ENCODE results near the gene LRRC45. TPM values are rescaled to one million over a fixed set of nuclear protein-coding genes. Genes with fewer than 3 reads are reported as not detected.

LRRC45 gene
- total and polyA plus RNA-seq, 11 donors: 2.9 to 8.6 (median 5.6) TPM

DNA sequence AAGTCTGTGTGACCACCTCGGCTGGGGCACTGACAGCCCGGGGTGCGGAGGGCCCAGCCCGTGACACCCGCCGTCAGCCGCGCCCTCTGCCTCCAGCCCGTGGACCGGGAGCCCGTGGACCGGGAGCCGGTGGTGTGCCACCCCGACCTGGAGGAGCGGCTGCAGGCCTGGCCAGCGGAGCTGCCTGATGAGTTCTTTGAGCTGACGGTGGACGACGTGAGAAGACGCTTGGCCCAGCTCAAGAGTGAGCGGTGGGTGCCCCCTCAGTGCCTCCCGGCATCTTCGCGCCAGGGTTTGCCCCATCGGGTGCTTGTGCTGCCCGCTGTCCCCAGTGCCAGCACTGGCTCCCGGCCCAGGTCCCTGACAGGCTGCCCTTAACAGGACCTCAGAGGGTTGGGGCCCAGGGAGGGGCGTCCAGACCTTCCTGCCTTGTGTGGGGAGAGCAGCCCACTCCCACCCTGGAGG is 14.1 kb upstream of the LRRC45 start:
- DNase-seq: peak in 3 of 5 donors; percentile 40 to 76 (median 68)
- peaks cover 0 to 57% (median 19%) of the 10 kb centered on the region in 12 donors for H3K4me1 ChIP-seq
- intact Hi-C loops (cut with DNase I): no loop called here

DNA sequence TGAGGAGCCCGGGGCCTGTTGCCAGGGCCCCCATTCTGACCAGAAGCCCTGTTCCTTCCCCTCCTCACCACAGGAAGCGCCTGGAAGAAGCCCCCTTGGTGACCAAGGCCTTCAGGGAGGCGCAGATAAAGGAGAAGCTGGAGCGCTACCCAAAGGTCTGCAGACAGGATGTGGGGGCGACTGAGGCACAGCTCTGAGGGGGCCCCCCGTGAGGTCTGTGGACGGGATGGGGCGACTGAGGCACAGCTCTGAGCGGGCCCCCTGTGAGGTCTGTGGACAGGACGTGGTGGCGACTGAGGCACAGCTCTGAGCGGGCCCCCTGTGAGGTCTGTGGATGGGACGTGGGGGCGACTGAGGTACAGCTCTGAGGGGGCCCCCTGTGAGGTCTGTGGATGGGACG is 13.7 kb upstream of the LRRC45 start:
- no peak for ATAC-seq
- DNase-seq: no peak
- intact Hi-C loops (cut with DNase I): no loop called here
- Histone ChIP-seq H3K36me3 (peaks cover 0 to 9% (median 0%) of the 10 kb centered on the region in 9 donors), H3K9me3 (no peaks in the 10 kb centered on the region), H3K4me1 (peaks cover 0 to 61% (median 18%) of the 10 kb centered on the region in 12 donors), H3K4me3 (no peak overlapping the region), H3K27me3 (no peaks in the 10 kb centered on the region), H3K27ac (peak overlapping the region in 2 of 12 donors; percentile 9 to 44)
- WGBS, 4 donors: 83 to 98% (median 94%) methylated on average over 11 to 15 of the region's 15 CpGs
- TF ChIP-seq, protein P1, sequence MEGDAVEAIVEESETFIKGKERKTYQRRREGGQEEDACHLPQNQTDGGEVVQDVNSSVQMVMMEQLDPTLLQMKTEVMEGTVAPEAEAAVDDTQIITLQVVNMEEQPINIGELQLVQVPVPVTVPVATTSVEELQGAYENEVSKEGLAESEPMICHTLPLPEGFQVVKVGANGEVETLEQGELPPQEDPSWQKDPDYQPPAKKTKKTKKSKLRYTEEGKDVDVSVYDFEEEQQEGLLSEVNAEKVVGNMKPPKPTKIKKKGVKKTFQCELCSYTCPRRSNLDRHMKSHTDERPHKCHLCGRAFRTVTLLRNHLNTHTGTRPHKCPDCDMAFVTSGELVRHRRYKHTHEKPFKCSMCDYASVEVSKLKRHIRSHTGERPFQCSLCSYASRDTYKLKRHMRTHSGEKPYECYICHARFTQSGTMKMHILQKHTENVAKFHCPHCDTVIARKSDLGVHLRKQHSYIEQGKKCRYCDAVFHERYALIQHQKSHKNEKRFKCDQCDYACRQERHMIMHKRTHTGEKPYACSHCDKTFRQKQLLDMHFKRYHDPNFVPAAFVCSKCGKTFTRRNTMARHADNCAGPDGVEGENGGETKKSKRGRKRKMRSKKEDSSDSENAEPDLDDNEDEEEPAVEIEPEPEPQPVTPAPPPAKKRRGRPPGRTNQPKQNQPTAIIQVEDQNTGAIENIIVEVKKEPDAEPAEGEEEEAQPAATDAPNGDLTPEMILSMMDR (IDR thresholded peaks at IDR 0.05): no peak
- TF ChIP-seq POLR2A (IDR thresholded peaks at IDR 0.05): no peak

More for the DNA sequence above, 14.1 kb upstream of the LRRC45 start:
- peak overlapping the region in 2 of 12 donors; percentile 9 to 44 for H3K27ac ChIP-seq
- H3K36me3 ChIP-seq: peaks cover 0 to 9% (median 0%) of the 10 kb centered on the region in 9 donors
- H3K4me3 ChIP-seq: no peak overlapping the region
- H3K9me3 ChIP-seq: no peaks in the 10 kb centered on the region
- peak in 1 of 4 donors; percentile 6 for ATAC-seq
- no peaks in the 10 kb centered on the region for H3K27me3 ChIP-seq
- WGBS, 4 donors: 53 to 86% (median 70%) methylated on average over 20 to 28 of the region's 28 CpGs
- TF ChIP-seq, protein P1 (IDR thresholded peaks at IDR 0.05): no peak
- no peak for TF ChIP-seq POLR2A (IDR thresholded peaks at IDR 0.05)

DNA sequence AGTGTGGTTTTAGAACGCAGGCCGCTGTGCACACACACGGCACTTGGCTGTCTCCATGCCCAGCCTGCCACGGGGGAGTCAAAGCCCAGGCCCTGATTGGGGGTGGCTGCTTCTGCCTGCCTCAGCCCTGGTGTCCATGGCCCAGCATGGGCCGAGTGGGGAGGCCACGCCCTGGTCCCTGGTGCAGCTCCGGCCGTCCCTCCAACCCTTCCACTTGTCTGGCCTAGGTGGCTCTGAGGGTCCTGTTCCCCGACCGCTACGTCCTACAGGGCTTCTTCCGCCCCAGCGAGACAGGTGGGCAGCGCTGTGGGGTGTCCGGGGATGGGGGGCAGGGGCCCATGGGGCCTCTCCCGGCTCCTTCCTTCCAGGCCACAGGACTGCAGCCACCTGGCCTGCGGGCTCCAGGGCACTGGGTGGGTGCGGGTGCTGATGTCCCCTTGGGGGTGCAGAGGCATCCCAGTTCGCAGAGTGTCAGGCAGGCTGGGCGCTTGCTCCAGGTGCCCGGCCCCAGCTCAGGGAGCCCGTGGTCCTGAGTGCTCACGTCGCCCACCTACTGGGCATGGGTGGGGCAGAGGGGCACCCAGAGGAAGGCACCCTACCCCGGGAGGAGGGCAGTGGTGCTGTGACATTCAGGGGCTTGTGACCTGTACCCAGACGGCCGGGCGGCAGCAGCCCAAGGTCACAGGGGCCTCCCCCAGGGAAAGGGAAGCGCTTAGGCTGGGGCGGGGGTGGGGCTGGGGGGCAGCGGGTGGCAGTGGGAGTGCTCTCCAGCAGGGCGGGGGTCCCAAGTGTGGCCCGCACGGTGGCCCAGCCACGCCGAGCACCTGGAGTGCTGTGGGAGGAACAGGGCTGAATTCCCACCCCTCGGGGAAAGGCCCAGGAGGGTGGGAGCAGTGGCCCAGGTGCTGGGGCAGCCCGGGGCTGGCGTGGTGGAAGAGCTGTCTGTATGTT is 12.3 kb upstream of the LRRC45 start:
- WGBS, 4 donors: 88 to 95% (median 93%) methylated on average over 19 to 39 of the region's 39 CpGs
- H3K27ac ChIP-seq: no peak overlapping the region
- H3K4me1 ChIP-seq: peaks cover 0 to 62% (median 18%) of the 10 kb centered on the region in 12 donors
- H3K4me3 ChIP-seq: no peak overlapping the region
- peaks cover 0 to 9% (median 0%) of the 10 kb centered on the region in 9 donors for H3K36me3 ChIP-seq
- H3K9me3 ChIP-seq: no peaks in the 10 kb centered on the region
- DNase-seq: no peak
- no peak for ATAC-seq
- no peak for TF ChIP-seq POLR2A (IDR thresholded peaks at IDR 0.05)
- TF ChIP-seq, protein P1 (IDR thresholded peaks at IDR 0.05): no peak
- intact Hi-C loops (cut with DNase I): no loop called here
- no peaks in the 10 kb centered on the region for H3K27me3 ChIP-seq

DNA sequence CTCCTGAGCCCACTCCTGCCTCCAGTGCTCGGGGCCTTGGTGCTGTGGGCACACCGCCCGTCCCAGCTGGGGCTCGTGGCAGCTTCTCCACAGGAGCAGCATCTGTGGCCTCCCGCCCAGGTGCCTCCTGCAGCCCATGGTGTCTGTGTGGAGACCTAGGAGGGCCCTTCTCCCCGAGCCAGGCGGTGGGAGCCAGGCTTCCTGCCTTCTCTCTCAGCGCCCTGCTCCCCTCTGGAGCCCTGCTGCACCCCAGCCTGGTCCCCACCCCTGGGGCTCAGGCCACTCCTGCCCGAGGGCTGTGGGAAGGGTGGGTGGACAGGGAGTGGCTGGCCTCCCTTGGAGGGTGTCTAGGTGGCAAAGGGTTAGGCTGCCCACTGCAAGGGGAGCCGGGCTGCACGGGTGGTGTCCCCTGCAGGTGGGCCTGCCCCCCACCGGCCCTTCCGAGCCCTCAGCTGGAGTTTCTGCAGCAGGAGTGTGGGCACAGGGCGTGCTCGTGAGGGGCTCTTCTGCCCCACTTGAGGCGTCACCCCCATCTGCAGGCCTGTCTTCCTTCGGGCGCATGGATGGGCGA is 11.4 kb upstream of the LRRC45 start:
- Histone ChIP-seq H3K9me3 (no peaks in the 10 kb centered on the region), H3K4me3 (no peak overlapping the region), H3K27ac (peak overlapping the region in 6 of 12 donors; percentile 88 to 96 (median 90)), H3K27me3 (no peaks in the 10 kb centered on the region), H3K4me1 (peaks cover 0 to 54% (median 14%) of the 10 kb centered on the region in 12 donors), H3K36me3 (peaks cover 0 to 9% (median 0%) of the 10 kb centered on the region in 9 donors)
- no peak for DNase-seq
- TF ChIP-seq, protein P1 (IDR thresholded peaks at IDR 0.05): no peak
- no peak for TF ChIP-seq POLR2A (IDR thresholded peaks at IDR 0.05)
- 93 to 98% (median 95%) methylated on average over 16 to 19 of the region's 19 CpGs for WGBS, 4 donors
- ATAC-seq: no peak
- intact Hi-C loops (cut with DNase I): no loop called here

Measured in heart left ventricle (tissue), 16 donors.